Activated naive CD8-positive, alpha-beta T cell treated with anti-CD3 and anti-CD28 coated beads, Interleukin-2, amount 50 U/mL, for 16 hours (primary cell): ENCODE data around the gene SLC1A7.

Experiments used
- DNase-seq: peaks from one replicate; pipeline ENCODE4 v3.0.0-alpha.2; 2020; ENCODE audit warnings: low read depth, low spot score

SLC1A7 gene

DNA sequence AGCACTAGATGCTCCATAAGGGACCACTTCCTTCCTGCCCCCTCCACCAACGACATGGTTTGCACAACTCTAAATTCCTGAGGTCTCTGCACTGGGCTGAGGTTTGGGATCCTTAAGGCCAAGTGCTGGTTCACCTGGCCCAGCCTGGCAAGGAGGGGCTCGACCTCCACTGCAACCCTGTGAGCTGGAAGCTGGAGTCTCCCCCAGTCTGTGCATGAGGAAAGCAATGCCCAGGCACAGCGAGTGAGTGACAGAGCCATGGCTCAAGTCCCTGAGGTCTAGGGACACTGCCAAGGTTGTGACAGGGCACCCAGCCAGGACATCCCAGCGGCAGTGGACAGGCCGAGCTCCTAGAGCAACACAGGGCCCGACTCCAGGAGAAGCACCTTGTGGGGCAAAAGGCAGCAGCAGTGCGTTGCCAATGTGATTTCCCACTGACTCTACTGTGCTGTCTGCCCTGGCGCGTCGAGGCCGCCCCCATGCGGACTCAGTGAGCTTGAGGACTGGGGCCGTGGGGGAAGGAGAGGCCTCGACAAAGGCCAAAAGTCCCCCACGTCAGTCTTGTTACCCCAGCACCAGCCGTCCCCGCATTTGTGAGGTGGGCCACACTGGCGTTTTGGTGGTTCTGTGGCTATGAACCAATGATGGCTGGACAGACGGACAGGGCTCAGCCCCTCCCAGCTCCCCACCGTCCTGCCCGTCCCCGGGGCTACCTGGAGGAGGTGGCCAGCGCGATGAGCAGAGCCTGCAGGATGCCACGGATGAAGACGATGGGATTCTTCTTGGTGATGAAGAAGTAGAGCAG lies 50.4 kb downstream of the SLC1A7 start:
- DNase-seq, result no peak

DNA sequence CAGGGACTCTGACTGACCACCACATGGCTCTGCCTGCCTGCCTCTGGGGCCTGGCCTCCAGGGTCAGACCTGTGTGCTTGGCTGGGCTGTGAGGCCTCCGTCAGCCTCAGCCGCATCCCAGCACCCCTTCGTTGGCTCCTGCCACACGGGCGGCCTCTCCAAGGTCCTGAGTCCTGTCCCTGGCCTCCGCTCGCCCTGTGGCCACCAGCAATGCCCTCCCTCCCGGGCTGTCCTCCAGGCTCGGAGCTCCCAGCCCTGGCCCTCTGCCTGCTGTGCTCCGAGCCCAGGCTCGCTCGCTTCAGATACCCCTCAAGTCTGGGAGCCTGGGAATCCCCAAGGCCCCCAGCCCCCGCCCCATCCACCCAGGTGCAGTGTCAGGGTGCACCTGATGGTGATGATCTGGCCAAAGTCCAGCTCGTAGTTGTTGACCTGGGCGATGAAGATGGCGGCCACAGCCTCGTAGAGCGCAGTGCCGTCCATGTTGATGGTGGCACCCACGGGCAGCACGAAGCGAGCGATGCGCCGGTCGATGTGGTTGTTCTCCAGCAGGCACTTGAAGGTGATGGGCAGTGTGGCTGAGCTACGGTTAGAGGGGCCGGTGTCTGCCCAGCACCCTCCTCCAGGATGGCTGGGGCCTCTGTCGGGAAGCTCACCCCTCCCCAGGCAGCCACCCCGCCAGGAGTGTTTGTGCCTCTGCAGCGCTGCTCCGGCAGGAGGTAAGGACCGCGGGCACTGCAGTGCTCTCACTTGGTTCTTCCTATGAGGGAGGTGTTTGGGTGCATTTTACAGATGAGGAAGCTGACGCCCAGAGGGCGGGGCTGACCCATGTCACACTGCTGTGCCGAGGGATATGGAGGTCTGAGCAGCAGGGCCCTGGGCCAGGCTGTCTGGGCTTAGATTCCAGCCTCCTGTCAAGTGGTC lies 52.0 kb downstream of the SLC1A7 start:
- DNase-seq, result no peak

DNA sequence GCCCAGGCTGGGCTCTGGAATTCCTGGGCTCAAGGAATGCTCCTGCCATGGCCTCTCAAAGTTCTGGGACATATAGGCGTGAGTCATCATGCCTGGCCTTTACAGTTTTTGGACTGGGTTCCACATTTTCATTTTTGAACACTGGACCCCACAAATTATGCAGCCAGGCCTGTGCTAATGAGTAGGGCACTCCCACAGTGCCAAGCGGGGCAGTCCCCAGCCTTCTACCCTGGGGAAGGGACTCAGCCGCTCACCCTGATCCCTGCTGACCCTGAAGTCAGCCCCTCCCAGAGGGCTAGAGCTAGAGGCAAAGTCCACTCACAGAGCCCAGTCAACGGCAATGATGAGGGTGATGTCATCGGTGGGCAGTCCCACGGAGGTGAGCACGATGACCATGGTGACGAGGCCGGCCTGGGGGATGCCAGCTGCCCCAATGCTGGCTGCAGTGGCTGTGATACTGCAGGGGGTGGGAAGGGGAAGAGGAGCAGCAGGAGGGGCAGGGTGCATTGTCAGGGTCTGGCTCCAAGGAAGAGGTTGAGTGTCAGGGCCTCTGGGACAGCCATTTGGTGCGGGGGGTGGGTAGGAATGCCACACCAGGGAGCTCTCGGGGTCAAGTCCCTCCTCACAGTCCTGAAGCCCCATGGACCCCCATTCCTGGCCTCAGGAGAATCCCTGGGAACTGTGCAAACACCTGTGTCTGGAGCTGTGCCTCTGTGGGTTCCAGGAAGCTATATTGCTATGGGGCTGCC lies 52.8 kb downstream of the SLC1A7 start:
- DNase-seq, result no peak

DNA sequence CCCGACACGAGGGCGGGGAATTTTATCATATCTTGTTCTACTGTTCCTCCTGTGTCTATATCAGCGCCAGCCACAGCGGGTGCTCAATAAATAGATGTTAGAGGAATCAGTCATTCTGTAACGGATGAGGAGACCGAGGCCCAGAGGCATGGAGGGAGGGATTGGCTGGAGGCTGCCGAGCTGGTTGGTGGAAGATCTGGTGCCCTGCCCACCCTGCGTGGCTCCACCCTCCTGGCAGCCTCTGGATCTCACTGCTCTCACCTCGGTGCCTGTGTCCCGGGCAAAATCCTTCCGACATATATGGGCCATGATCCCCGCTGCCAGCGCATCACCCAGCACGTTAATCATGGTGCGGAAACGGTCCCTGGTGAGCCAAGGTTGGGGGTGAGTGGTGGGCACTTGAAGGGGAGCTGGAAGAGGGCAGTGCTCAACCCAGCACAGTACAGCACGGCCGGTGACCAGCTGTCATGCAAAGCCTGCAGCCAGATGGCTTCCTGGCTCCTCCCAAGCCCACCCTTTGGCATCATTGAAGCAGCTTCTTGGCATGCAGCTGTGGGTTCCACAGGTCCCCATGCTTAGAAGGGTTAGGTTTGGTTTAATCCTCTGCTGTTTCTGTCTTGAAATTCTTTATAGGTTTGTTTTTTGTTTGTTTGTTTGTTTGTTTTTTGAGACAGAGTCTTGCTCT lies 53.7 kb downstream of the SLC1A7 start:
- DNase-seq, result no peak

DNA sequence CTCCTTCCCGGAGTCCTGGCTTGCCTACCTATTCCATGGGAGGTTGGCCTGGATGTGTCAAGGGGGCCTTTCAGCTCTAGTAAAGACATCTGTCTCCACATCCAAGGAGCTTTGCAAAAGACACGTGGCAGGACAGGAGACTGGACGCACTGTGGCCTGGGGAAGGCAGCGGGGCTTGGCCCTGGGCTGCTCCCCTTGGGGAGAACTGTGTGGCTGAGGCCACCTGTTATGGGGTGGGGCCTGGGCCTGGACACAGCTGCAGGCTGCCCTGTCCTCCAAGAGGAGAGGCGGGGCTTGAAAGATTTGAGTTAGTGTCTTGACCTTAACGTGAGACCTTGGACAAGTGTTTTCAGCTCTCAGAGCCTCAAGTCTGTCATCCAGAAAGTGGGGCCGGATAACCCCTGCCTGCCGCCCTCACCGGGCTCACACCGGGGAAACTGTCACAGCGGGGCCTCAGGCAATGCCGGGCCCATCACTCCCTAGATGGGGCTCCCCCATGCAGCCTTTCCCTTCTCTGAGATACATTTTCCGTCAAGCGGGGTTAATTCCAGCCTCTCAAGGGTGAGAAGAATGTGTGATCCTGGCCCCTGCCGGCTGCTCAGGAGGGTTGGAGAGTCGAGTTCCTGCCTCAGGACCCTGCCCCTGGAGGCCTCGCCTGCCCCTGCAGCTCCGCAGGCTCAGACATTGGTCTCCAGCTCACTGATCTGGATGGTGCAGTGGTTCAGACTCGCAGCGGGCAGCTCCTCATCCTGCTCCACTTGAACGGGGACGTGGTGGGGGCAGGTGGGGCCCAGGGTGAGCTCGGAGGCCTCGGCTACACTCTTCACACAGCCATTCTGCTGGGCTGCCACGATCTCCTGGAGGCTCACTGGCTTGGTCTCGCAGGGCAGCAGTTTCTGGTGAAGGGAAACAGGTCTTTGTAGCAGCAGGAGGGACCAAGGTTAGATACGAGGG lies 54.8 kb downstream of the SLC1A7 start:
- no peak for DNase-seq

DNA sequence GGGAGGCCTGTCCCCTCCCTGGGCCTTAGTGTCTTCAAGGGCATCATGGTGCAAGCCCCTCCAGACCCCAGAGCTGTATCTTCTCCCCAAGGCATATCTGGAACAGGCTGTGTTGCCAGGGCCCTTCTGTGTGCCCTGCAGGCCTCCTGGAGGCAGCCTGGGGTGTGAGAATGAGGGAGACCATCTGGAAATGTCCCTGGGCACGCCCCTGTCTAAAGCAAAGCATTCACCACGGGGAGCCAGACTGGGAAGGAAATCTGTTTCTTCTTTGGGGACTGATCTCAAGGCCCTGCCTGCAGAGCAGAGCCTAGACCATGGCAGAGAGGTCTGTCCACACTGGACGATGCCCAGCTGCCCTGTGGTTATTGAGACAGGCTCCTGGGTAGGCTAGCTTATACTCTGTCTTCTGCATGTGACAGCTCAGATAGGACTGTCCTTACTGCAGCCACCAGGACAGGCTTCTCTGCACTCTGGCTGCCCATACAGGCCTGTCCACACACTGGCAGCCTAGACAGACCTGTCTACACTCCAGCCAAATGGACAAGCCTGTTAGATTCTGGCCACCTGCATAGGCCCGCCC lies 55.9 kb downstream of the SLC1A7 start:
- no peak for DNase-seq

DNA sequence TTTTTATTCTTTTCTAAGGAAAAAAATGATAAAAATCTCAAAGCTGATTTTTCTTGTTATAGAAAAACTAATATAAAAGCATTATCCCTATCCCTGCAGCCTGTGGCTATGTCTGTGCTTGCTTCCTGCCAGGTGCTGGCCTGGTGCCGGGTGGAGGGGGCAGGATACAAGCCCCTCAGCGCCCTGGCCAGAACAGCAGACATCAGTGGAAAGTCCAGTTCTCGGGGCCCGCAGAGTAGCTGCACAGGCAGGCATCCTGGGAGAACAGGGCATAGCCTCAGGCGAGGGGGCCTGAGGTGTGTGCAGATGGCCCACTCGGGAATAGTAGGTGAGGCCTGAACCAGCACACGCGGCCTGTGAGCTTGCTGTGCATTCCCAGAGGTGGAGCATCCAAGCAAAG lies 57.0 kb downstream of the SLC1A7 start:
- no peak for DNase-seq

DNA sequence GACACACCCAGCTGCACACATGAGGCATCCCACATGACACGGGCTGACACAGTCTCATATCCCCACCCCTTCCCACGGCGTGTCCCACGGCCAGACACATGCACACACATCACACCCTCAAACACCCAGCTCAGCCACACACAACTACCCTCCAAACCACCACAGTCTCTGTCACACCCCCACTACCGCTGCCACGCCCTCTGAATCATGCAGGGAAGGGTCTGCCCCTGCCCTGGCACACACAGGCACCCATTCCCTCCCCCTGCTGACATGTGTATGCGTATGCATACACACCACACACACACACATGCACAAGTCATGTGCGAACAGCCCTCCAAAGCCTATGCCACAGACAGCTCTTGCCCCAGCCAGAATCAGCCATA lies 57.9 kb downstream of the SLC1A7 start:
- DNase-seq, result no peak

DNA sequence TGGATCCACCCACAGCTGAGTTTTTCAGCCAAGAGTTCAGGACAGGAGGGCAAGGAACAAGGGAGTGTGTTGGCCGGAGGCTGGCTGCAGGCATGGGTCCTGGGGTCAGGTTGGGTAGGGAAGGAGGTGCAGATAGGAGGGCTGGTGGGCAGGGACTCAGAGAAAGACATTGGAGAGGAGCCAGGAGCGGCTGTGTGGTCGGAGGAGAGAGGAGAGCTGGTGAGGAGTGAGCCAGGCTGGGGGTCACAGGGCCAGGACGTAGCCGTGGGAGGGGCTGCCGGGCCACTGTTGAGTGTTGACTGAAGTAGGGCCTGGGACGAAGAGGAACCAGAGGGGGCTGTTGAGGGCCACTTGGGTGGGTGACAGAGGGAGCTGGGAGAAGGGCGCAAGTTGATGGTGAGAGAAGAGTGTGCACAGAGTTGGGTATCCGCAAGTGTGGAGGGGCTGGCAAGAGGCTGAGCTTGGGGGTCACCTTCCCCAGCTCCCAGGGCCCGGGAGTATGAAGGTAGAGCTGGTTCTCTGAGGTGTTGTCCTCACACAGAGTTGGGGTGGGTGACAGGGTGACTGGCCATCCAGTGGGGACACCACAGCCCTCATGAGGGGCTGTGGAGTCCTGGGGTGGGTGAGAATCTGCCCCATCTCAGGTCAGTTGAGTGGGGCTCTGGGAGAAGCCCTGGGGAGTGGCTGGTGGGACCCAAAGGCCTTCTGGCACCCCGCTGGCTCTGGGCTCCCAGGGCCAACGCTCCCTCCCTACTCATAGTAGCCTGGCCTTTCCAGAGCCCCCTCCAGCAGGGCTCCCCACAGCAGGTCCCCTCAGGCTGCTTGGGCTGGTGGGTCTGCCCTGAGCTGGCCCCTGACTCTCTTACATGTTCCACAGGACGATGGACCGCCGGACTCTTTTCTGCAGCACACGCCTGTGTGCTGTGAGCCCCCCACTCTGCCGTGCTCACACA lies 58.5 kb downstream of the SLC1A7 start:
- no peak for DNase-seq

DNA sequence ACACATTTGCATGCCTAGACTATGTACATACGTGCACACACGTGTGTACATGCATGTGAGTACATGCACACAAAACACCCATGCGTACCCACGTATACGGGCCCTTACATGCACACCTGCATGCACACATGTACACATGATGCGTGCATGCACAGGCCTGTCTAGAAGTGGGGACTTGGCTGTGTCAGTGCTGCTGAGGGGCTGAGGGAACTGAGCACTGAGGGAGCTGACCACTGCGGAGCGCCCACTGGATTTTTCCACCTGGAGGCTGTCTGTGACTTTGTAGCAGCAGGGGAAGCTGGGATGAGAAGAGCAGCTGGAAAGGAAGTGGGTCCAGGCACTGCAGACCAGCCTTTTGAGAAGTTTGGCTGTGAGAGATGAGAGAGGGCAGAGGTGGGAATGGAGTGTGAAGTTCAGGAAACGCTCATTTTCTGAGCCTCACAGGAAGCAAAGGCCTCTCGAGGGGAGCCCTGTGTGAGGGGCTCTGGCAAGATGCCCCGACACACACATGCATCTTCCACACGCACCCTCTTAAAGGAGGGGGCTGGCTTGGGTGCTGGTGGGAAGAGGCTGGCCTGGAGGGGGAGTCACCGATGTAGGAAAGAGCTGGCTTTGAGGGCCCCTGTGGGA lies 59.5 kb downstream of the SLC1A7 start:
- no peak for DNase-seq

DNA sequence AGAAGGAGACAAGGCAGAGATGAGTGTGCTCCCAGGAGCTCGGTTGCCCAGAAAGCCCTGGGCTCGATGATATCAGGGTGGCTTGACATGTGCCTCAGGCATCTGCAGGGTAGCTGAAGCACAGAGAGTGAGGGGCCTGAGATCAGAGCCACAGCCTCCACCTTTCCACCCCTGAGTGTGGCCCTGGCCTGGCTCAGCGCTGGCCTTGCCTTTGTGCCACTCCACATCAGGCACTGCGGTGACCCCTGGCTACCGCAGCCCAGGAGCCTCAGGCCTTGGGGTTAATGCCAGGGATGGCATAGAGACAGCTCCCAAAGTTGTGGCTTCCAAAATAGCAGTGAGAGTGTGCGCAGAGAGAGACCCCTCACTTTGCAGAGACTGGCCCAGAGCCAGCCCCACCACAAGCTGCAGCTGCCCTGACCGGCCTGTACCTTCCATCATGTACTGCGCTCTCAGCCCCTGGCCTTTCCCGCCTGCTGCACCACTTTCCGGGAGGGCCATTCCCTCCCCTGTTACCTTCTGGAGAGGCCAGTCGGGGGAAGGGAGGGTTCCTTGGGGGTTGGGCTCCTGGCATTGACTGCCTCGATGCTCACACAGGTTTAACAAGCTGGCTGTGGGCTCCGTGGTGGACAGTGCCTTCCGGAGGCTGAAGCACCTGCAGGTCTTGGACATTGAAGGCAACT lies 60.9 kb downstream of the SLC1A7 start:
- no peak for DNase-seq

DNA sequence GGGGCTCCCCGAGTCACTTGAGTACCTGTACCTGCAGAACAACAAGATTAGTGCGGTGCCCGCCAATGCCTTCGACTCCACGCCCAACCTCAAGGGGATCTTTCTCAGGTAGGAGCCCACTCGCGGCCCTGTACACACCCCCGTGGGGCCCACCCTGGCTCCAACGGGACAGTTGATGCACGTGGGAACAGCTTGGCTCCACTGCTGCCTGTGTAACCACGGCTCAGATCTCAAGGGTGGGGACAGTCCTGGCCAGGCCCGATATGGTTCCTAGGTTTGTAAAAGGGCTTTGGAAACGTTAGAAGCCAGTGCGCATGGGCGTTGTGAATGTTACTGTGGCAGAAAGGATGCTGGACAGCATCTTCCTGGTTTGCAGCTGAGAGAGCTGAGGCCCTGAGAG lies 61.7 kb downstream of the SLC1A7 start:
- no peak for DNase-seq

DNA sequence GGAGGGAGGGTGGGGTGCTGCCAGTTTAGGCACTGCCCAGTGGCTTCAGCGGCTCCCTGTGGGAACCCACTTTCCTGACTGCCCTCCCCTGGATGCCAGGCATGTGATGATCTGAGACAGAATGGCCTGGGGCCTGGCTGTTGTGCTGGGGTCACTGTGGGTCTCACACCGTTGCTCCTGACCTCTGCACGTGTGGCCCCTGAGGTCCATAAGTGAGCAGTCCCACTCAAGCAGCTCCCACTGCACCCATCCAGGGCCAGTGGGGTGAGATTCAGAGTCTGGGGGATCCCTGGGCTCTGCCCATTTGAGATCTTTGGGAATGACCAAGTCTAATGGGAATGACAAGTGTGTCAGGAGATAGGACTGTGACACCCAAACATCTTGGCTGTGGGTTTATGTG lies 62.4 kb downstream of the SLC1A7 start:
- no peak for DNase-seq

DNA sequence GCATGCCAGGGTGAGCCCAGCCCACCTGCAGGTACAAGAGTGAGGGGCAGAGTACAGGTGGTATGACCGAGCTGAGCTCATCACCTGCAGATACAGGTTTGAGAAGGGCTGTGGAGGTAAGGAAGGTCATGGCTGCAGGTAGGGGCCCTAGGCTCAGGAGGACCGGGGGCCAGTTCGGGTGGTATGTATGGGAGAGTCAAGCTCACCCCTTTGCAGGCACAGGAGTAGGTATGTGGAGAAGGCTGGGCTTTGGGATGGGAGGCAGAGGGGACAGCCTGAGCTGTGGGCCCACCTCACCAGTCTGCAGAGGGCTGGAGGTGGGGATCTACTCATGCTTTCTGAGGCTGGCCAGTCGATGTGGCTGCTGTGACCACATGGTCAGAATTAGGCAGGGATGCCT lies 63.2 kb downstream of the SLC1A7 start:
- DNase-seq, result no peak

DNA sequence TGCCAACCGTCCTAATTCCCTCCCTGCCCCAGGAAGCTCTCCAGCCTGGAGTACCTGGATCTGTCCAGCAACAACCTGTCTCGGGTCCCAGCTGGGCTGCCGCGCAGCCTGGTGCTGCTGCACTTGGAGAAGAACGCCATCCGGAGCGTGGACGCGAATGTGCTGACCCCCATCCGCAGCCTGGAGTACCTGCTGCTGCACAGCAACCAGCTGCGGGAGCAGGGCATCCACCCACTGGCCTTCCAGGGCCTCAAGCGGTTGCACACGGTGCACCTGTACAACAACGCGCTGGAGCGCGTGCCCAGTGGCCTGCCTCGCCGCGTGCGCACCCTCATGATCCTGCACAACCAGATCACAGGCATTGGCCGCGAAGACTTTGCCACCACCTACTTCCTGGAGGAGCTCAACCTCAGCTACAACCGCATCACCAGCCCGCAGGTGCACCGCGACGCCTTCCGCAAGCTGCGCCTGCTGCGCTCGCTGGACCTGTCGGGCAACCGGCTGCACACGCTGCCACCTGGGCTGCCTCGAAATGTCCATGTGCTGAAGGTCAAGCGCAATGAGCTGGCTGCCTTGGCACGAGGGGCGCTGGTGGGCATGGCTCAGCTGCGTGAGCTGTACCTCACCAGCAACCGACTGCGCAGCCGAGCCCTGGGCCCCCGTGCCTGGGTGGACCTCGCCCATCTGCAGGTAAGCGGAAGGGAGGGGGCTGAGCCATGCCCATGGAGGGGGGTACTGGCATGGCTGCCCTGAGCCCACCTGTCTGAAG lies 63.9 kb downstream of the SLC1A7 start:
- no peak for DNase-seq

DNA sequence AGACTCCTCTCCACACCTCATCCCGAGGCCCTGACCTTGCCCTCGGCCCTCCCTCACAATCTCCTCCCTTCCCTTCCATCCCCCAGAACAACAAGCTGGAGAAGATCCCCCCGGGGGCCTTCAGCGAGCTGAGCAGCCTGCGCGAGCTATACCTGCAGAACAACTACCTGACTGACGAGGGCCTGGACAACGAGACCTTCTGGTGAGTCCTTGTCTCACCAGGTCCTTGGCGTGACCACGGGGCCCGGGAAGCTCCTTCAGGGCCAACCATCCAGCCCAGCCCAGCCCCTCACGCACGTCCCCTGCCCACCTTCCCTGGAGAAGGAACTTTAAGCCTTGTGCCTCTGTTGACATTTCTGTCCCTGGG lies 64.9 kb downstream of the SLC1A7 start:
- no peak for DNase-seq
